Ascending aorta (tissue), 2 donors: ENCODE results near the gene GATA1. TPM values are rescaled to one million over a fixed set of nuclear protein-coding genes. Genes with fewer than 3 reads are reported as not detected.

ENCODE experiments used
- DNase-seq, 2 donors: peaks; one replicate each; pipeline ENCODE4 v3.0.0-alpha.2; 2019; ENCODE audit warnings: low spot score in 2 of 2
- H3K27ac ChIP-seq, 2 donors: fragments of 200-600 bp; sonication (generic); one replicate each; pipeline ENCODE4 v1.5.1; 2016 to 2017; ENCODE audit warnings: mild to moderate bottlenecking in 1 of 2
- H3K27me3 ChIP-seq: fragments of 200-600 bp; sonication (generic); one replicate; pipeline ENCODE4 v1.5.1; 2017
- H3K36me3 ChIP-seq, 2 donors: fragments of 200-600 bp; sonication (generic); one replicate each; pipeline ENCODE4 v1.5.1; 2016
- H3K4me1 ChIP-seq, 2 donors: fragments of 200-600 bp; sonication (generic); one replicate each; pipeline ENCODE4 v1.5.1; 2016 to 2017; ENCODE audit warnings: mild to moderate bottlenecking in 1 of 2
- H3K4me3 ChIP-seq, 2 donors: fragments of 200-600 bp; sonication (generic); one replicate each; pipeline ENCODE4 v1.5.1; 2016 to 2017; ENCODE audit warnings: mild to moderate bottlenecking in 1 of 2
- H3K9me3 ChIP-seq, 2 donors: fragments of 200-600 bp; sonication (generic); one replicate each; pipeline ENCODE4 v1.5.1; 2016
- CTCF ChIP-seq, 3 experiments: fragments of 200-600 bp in 2 of 3; fragments of 450-650 bp in 1 of 3; sonication (generic) in 2 of 3; IDR thresholded peaks; one replicate each; pipeline ENCODE4 v1.5.1; 2016 to 2019; ENCODE audit warnings: antibody characterized with exemption in 3 of 3, mild to moderate bottlenecking in 1 of 3, moderate library complexity in 1 of 3
- intact Hi-C: fragments of 100-400 bp; cut with DNase I; formaldehyde crosslinking; loops from one replicate; pipeline ENCODE4 v1.15.1; 2023
- total RNA-seq: library from RNA; depleted of rRNA; stranded (reverse); fragments of >200 nt; gene quantifications from one replicate; pipeline ENCODE4 v1.1.0, GENCODE V29; 2016

GATA1 gene
- total RNA-seq, 1 donor from 2014 or later = not detected

GRCh38 chrX:48754238-48754637 is 32.2 kb upstream of the GATA1 start:
- DNase-seq = no peak

GRCh38 chrX:48761674-48762471 is 24.5 kb upstream of the GATA1 start, which contains the start of gene GLOD5:
Gene GLOD5 (plus strand): TSS chrX:48761747. CDS start chrX:48761791, 44 bp downstream.
- Histone ChIP-seq H3K4me3 (no peak within 1 kb of the TSS), H3K27me3 (no peaks in the 10 kb centered on the region), H3K36me3 (no peaks in the 10 kb centered on the region), H3K9me3 (no peaks in the 10 kb centered on the region), H3K4me1 (no peaks in the 10 kb centered on the region), H3K27ac (no peak within 1 kb of the TSS)
- intact Hi-C loops = no loop called here
- TF ChIP-seq CTCF (IDR thresholded peaks at IDR 0.05) = no peak
- no peak for DNase-seq

More at GRCh38 chrX:48754238-48754637, 32.2 kb upstream of the GATA1 start:
- H3K4me3 ChIP-seq = no peak overlapping the region
- H3K36me3 ChIP-seq = no peaks in the 10 kb centered on the region
- H3K27ac ChIP-seq = no peak overlapping the region
- no peaks in the 10 kb centered on the region for H3K4me1 ChIP-seq
- no peak for TF ChIP-seq CTCF (IDR thresholded peaks at IDR 0.05)
- no peaks in the 10 kb centered on the region for H3K9me3 ChIP-seq
- intact Hi-C loops = no loop called here
- H3K27me3 ChIP-seq = no peaks in the 10 kb centered on the region

DNA sequence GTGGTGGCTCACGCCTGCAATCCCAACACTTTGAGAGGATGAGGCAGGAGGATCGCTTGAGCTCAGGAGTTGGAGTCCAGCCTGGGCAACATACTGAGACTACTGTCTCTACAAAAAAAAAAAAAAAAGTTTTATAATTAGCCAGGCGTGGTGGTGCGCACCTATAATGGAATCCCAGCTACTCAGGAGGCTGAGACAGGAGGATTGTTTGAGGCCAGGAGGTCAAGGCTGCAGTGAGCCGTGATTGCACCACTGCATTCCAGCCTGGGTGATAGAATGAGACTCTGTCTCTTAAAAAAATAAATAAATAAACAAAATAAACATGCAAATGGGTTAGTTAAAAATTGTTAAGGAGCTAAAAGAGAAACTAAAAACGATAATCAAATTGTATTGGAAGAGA is 17.2 kb upstream of the GATA1 start:
- no peak for DNase-seq
- no peak for TF ChIP-seq CTCF (IDR thresholded peaks at IDR 0.05)
- Histone ChIP-seq H3K4me3 (no peak overlapping the region), H3K27ac (no peak overlapping the region), H3K27me3 (no peaks in the 10 kb centered on the region), H3K9me3 (no peaks in the 10 kb centered on the region), H3K4me1 (no peaks in the 10 kb centered on the region), H3K36me3 (no peaks in the 10 kb centered on the region)
- intact Hi-C loops = no loop called here

DNA sequence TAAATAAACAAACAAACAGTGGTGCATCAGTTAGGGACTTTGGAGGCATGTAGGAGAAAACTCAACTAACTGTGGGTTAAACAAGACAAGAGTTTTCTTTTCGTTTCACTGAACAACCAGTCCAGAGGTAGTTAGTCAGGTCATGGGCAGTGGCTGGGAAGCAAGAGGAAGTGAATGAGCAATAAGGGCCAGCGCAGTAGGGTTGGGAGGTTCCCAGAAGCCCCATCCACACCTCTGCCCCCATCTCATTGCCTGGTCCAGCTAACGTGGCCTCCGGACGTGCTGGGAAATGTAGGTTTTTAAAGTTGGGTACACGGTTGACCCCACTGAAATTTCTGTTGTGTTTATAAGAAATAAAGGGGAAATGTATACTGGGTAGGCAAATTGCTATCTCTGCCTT is 16.1 kb upstream of the GATA1 start:
- no peaks in the 10 kb centered on the region for H3K9me3 ChIP-seq
- DNase-seq = no peak
- H3K4me1 ChIP-seq = no peaks in the 10 kb centered on the region
- H3K27ac ChIP-seq = no peak overlapping the region
- no peaks in the 10 kb centered on the region for H3K27me3 ChIP-seq
- TF ChIP-seq CTCF (IDR thresholded peaks at IDR 0.05) = no peak
- H3K36me3 ChIP-seq = no peaks in the 10 kb centered on the region
- intact Hi-C loops = no loop called here
- H3K4me3 ChIP-seq = no peak overlapping the region

DNA sequence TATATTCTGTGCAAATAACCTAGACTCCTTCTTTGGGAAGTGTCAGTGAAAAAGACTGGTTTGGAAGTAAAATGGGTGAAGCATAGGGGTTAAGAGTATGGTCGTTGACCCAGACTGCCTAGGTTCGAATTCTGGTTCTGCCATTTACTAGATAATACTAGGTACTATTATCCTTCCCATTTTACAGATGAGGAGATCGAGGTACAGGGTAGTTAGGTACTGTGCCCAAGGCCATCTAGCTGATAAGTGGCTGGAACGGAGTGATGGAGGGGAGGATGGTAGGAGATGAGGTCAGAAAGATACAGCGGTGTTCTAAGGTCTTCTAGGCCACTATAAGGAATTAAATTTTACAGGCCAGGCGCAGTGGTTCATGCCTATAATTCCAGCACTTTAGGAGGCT is 13.8 kb upstream of the GATA1 start:
- no peak for TF ChIP-seq CTCF (IDR thresholded peaks at IDR 0.05)
- Histone ChIP-seq H3K27ac (no peak overlapping the region), H3K4me3 (no peak overlapping the region), H3K36me3 (no peaks in the 10 kb centered on the region), H3K9me3 (no peaks in the 10 kb centered on the region), H3K4me1 (no peaks in the 10 kb centered on the region), H3K27me3 (no peaks in the 10 kb centered on the region)
- no peak for DNase-seq
- intact Hi-C loops = no loop called here
